ENCODE measurements around the gene MSLN.

Gene MSLN

DNA sequence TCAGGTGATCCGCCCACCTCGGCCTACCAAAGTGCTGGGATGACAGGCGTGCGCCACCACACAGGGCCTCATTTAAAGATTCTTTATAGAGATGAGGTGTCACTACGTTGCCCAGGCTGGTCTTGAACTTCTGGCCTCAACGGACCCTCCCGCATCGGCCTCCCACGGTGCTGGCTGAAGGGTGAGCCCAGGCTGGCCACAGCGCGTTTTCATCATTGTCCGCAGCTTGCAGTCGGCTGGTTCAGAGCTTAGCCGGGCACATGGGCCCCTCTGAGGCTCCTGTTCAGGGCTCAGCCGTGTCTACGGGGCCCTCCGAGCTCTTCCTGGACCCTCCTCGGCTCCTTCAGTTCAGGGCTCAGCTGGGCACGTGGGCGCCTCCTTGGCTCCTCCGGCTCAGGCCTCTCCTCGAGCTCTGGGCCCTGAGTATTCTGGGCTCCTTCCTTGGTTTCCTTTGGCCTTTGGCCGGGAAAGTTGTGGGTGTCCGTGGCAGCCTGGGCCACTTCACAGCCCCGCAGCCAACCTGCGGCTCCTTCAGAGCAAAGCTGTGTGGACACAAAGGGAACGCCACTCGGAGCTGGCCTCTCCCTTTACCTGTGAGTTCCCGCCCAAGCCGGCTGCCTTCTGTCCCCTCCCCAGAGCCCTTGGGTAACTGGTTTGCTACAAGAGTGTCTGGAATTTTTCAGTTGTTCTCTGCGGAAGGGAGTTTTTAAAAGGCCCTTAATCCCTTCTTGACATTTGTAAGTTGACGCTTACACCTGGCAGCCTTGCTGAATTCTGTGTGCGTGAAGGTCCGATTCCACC lies 1.2 kb upstream of the MSLN start:
- DNase-seq (ENCODE audit: low read depth in 2 of 2): no peak

GRCh38 chr16:760065-760464 lies 469 bp upstream of the MSLN start:
- DNase-seq (ENCODE audit: low read depth in 2 of 2): no peak

- no peak for DNase-seq (ENCODE audit: low read depth in 2 of 2)
Observed at GRCh38 chr16:761625-762513, 1.3 kb downstream of the MSLN start.

- no peak for DNase-seq (ENCODE audit: low read depth in 2 of 2)
Observed at GRCh38 chr16:762595-763268, 2.2 kb downstream of the MSLN start.

DNA sequence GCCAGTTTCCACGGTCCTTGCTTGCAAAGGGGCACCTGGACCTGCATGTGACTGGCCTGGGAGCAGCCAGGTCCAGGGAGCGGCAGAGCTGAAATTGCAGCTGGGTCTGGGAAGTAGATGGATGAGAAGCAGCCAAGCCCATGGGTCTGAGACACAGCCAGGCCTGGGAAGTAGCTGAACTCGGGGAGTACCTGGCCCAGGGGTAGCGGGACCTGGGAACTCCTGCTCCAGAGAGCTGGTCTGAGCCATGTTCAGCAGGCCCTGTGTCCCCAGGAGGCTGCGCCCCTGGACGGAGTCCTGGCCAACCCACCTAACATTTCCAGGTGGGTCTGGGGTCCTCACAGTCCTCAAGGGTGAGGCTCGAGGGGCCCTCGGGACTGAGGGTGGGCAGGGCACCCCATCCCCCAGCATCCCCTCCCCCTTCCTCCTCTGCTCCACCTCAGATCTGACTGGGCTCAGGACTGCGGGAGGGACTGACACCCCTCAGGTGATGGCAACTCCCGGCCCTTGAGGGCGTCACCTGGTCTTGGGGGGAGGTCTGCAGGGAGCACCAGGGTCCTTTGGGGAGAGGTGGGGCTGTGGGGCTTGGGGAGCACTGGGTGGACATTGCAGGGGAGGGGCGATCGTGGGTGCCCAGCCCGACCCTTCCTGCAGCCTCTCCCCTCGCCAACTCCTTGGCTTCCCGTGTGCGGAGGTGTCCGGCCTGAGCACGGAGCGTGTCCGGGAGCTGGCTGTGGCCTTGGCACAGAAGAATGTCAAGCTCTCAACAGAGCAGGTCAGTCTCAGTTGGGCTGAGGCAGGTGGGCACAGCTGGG lies 3.0 kb downstream of the MSLN start:
- no peak for DNase-seq (ENCODE audit: low read depth in 2 of 2)

- no peak for DNase-seq (ENCODE audit: low read depth in 2 of 2)
Observed at GRCh38 chr16:764184-764750, 3.7 kb downstream of the MSLN start.

GRCh38 chr16:764848-765487 lies 4.4 kb downstream of the MSLN start:
- DNase-seq (ENCODE audit: low read depth in 2 of 2): no peak

- no peak for DNase-seq (ENCODE audit: low read depth in 2 of 2)
Observed at GRCh38 chr16:765488-765865, 4.9 kb downstream of the MSLN start.

- no peak for DNase-seq (ENCODE audit: low read depth in 2 of 2)
Observed at GRCh38 chr16:766008-766819, 5.7 kb downstream of the MSLN start.

GRCh38 chr16:766820-767640 lies 6.5 kb downstream of the MSLN start:
- DNase-seq (ENCODE audit: low read depth in 2 of 2): no peak

GRCh38 chr16:767743-768235 lies 7.3 kb downstream of the MSLN start:
- DNase-seq (ENCODE audit: low read depth in 2 of 2): no peak

DNA sequence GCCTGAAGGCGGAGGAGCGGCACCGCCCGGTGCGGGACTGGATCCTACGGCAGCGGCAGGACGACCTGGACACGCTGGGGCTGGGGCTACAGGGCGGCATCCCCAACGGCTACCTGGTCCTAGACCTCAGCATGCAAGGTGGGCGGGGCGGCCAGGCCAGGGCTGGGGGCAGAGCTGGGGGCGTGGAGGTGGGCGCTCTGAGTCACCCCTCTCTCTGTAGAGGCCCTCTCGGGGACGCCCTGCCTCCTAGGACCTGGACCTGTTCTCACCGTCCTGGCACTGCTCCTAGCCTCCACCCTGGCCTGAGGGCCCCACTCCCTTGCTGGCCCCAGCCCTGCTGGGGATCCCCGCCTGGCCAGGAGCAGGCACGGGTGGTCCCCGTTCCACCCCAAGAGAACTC lies 7.9 kb downstream of the MSLN start:
- no peak for DNase-seq (ENCODE audit: low read depth in 2 of 2)

DNA sequence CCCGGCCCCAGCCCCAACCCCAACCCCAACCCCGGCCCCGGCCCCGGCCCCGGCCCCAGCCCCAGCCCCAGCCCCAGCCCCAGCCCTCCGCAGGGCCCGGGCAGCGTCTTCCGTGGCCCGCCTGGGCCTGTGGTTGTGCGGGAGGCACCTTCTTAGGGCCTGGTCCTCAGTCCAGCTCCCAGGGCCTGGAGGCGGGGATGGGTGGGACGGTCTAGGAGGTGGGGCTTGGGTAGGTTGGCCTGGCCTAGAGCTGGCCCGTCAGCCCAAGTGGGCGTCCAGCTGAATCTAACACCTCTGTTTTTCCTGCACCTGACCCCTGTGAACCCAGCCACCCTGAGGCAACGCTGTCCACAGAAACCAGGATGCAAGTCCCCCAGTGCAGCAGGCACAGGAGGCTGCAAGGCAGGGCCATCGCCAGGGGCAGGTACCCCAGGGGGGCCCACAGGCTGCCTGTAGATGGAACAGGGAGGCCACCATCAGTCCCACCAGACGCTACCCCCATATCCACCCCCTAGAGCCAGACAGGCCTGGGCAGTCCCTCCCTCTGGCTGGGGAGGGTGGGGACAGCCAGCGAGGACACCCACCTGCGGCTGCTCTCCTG lies 8.8 kb downstream of the MSLN start:
- DNase-seq (ENCODE audit: low read depth in 2 of 2): no peak

DNA sequence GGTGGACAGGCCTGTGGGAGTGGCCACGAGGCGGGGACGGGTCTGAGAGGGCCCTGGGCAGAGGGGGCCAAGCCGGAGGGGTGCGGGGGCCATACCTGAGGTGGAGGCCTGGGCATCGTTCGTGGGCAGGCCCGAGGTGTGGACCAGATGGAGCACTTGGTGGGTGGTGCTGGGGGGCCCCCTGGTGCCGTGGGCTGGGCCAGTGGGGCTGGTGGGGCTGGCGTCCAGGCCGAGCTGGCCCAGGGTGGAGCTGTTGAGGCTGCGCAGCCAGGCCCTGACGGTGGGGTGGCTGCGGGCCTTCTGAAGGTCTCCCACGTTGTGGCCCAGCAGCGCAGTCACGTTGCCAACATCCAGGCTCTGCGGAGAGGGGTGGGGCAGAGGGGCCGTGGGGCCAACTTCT lies 9.4 kb downstream of the MSLN start:
- DNase-seq (ENCODE audit: low read depth in 2 of 2): no peak

DNA sequence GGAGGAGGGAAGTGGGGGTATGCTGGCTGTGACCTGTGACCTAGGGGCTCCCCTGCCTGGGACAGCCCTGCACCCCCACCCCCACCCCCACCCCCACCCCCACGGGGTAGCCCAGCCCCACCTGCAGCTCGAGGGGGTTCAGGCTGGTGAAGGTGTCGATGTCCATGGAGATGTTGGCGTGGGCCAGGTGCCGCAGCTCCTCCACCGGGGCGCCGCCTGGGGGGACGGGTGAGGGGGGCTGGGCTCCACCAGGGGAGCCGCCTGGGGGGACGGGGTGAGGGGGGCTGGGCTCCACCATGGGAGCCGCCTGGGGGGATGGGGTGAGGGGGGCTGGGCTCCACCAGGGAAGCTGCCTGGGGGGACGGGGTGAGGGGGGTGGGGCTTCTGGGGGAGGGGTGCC lies 9.9 kb downstream of the MSLN start:
- no peak for DNase-seq (ENCODE audit: low read depth in 2 of 2)

- DNase-seq (ENCODE audit: low read depth in 2 of 2): no peak
Observed at GRCh38 chr16:772959-773358, 12.4 kb downstream of the MSLN start.

GRCh38 chr16:774086-775001 lies 13.8 kb downstream of the MSLN start:
- no peak for DNase-seq (ENCODE audit: low read depth in 2 of 2)
